NT2/D1 (cell line): ENCODE data around the gene B2M.
"Not testable (repeated sequence)": the region's sequence is repeated elsewhere in the genome, so short reads cannot be mapped to it uniquely, and the experiment has no call there.

Experiments
- DNase-seq: peaks from one replicate; pipeline ENCODE4 v3.0.0-alpha.2; 2011; ENCODE audit warnings: low read depth, low spot score
- H3K27me3 ChIP-seq: 2 replicates; pipeline ENCODE4 v1.6.0; 2011; ENCODE audit warnings: mild to moderate bottlenecking; ENCODE audit not compliant: insufficient read length, insufficient read depth
- H3K36me3 ChIP-seq: 2 replicates; pipeline ENCODE4 v1.6.1; 2011; ENCODE audit warnings: mild to moderate bottlenecking, low read length, mixed read lengths; ENCODE audit not compliant: insufficient read depth, insufficient read length
- H3K4me1 ChIP-seq: 2 replicates; pipeline ENCODE4 v1.5.1; 2011; ENCODE audit not compliant: insufficient read depth, insufficient read length
- H3K4me3 ChIP-seq: 2 replicates; pipeline ENCODE4 v1.5.1; 2011; ENCODE audit warnings: low read depth; ENCODE audit not compliant: insufficient read length
- H3K9ac ChIP-seq: 2 replicates; pipeline ENCODE4 v1.6.0; 2011; ENCODE audit warnings: low read depth; ENCODE audit not compliant: insufficient read length
- H3K9me3 ChIP-seq: 2 replicates; pipeline ENCODE4 v1.5.1; 2011; ENCODE audit warnings: mild to moderate bottlenecking, low read length; ENCODE audit not compliant: insufficient read depth
- SUZ12 ChIP-seq: IDR thresholded peaks from 2 replicates; pipeline ENCODE4 v1.6.1; 2011; ENCODE audit not compliant: insufficient read length, insufficient read depth; ENCODE audit errors: extremely low read depth
- YY1 ChIP-seq: IDR thresholded peaks from 2 replicates; pipeline ENCODE4 v1.6.1; 2011; ENCODE audit not compliant: insufficient read length, insufficient read depth
- ZNF274 ChIP-seq: IDR thresholded peaks from 2 replicates; pipeline ENCODE4 v1.6.1; 2011; ENCODE audit warnings: mild to moderate bottlenecking, low read depth, low read length

B2M gene

DNA sequence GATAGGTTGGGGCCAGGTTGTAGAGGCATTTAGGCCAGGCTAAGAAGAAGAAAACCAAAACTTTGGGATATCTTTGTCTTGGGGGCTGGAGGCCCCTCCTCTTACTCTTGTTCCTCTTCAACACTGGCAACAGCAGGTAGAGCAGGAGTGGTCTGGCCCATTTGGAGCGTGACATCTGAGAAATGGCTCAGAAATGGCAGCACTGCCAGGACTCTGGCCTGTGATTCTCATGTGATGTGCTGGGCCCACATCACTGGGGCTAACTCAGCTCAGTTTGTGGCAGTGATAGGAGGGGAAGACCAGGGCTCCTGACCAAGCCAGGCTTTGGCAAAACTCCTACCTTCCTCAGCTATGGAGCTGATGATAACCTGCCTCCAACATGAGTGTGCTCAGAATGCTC lies 18.7 kb upstream of the B2M start:
- Histone ChIP-seq H3K9me3 (no peaks in the 10 kb centered on the region), H3K9ac (no peak overlapping the region), H3K27me3 (no peaks in the 10 kb centered on the region), H3K4me1 (no peaks in the 10 kb centered on the region), H3K4me3 (no peak overlapping the region), H3K36me3 (no peaks in the 10 kb centered on the region)
- no peak for DNase-seq
- TF ChIP-seq ZNF274 (no peak), YY1 (no peak), SUZ12 (no peak)

DNA sequence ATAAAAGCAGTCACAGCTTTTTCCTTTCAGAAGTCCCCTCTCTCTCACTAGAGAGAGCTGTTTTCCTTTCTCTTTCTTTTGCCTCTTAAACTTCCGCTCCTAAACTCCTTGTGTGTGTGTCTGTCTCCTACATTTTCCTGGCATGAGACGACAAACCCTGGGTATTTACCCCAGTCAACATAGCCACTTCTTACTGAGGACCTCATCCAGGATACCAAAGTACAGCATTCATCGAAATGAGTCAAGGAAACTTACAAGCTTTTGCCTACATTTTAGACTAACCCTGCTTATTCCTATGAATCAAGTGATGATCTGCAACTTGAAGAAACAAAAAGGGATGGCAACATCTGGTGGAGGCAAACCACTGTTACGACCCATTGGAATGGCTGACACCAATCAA lies 16.9 kb upstream of the B2M start:
- no peaks in the 10 kb centered on the region for H3K27me3 ChIP-seq
- H3K9ac ChIP-seq: no peak overlapping the region
- no peak for TF ChIP-seq YY1
- H3K9me3 ChIP-seq: no peaks in the 10 kb centered on the region
- H3K4me3 ChIP-seq: no peak overlapping the region
- no peaks in the 10 kb centered on the region for H3K36me3 ChIP-seq
- DNase-seq: no peak
- no peaks in the 10 kb centered on the region for H3K4me1 ChIP-seq

DNA sequence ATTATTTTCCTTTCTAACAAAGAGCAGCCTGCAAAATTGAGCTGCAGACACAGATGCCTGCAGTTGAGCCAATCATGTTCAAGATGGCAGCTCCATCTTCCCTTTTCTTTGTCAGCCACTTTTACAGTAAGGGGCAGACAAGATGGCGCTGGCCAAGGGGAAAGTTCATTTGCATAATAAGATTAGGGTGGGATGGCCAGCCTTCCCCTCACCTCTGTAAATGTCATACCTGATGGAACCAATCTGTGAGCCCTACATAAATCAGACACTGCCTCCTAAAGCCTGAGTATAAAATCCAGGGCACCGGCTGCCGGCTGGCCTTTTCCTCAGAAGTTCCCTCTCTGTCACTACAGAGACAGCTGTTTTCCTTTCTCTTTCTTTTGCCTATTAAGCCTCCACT lies 16.0 kb upstream of the B2M start:
- Histone ChIP-seq H3K9me3 (no peaks in the 10 kb centered on the region), H3K4me1 (no peaks in the 10 kb centered on the region), H3K4me3 (no peak overlapping the region), H3K27me3 (no peaks in the 10 kb centered on the region), H3K9ac (no peak overlapping the region), H3K36me3 (no peaks in the 10 kb centered on the region)
- TF ChIP-seq YY1 (no peak), SUZ12 (no peak), ZNF274 (no peak)
- no peak for DNase-seq

- Histone ChIP-seq H3K9ac (no peak overlapping the region), H3K27me3 (no peaks in the 10 kb centered on the region), H3K4me3 (no peak overlapping the region), H3K4me1 (no peaks in the 10 kb centered on the region), H3K9me3 (no peaks in the 10 kb centered on the region), H3K36me3 (no peaks in the 10 kb centered on the region)
- no peak for DNase-seq
- TF ChIP-seq SUZ12 (no peak), YY1 (no peak), ZNF274 (no peak)
Measured at GRCh38 chr15:44697014-44697413, 14.3 kb upstream of the B2M start.

GRCh38 chr15:44698641-44699040 lies 12.7 kb upstream of the B2M start:
- Histone ChIP-seq H3K4me1 (no peaks in the 10 kb centered on the region), H3K27me3 (no peaks in the 10 kb centered on the region), H3K9me3 (no peaks in the 10 kb centered on the region), H3K4me3 (no peak overlapping the region), H3K9ac (no peak overlapping the region), H3K36me3 (no peaks in the 10 kb centered on the region)
- TF ChIP-seq ZNF274: no peak
- TF ChIP-seq YY1: no peak
- no peak for TF ChIP-seq SUZ12
- no peak for DNase-seq

GRCh38 chr15:44700676-44701075 lies 10.6 kb upstream of the B2M start:
- not testable (repeated sequence) for DNase-seq, H3K27me3 ChIP-seq, H3K9me3 ChIP-seq, H3K9ac ChIP-seq, H3K36me3 ChIP-seq, H3K4me1 ChIP-seq, H3K4me3 ChIP-seq

GRCh38 chr15:44705986-44706385 lies 5.3 kb upstream of the B2M start:
- TF ChIP-seq SUZ12 (no peak), YY1 (no peak), ZNF274 (no peak)
- no peaks in the 10 kb centered on the region for H3K36me3 ChIP-seq
- no peak overlapping the region for H3K9ac ChIP-seq
- DNase-seq: no peak
- H3K4me3 ChIP-seq: no peak overlapping the region
- H3K9me3 ChIP-seq: no peaks in the 10 kb centered on the region
- no peaks in the 10 kb centered on the region for H3K27me3 ChIP-seq
- peaks cover 3% of the 10 kb centered on the region for H3K4me1 ChIP-seq

DNA sequence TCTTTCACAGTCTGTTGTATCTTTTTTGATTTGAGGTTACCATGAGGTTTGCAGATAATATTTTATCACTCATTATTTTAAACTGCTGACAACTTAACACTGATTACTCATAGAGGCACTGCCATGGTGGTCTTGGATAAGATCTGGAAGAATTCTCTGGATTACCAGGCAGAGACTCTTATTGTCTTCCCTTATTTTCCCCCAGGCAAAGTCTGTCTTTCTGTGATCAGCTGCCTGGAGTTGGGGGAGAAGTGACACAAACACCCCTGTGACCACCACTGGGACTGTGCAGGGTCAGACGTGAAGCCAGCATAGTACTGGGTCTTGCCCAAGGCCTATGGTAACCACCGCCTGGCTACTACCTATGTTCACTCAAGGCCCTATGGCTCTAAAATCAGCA lies 4.9 kb upstream of the B2M start:
- Histone ChIP-seq H3K4me3 (no peak overlapping the region), H3K36me3 (no peaks in the 10 kb centered on the region), H3K4me1 (peaks cover 3% of the 10 kb centered on the region), H3K9ac (no peak overlapping the region), H3K27me3 (no peaks in the 10 kb centered on the region), H3K9me3 (no peaks in the 10 kb centered on the region)
- DNase-seq: no peak
- TF ChIP-seq SUZ12: no peak
- TF ChIP-seq ZNF274: no peak
- no peak for TF ChIP-seq YY1
